Measurements from ENCODE around the gene UGT3A2.
"Not testable (repeated sequence)": the region's sequence is repeated elsewhere in the genome, so short reads cannot be mapped to it uniquely, and the experiment has no call there.

UGT3A2 gene

GRCh38 chr5:36052538-36052937 is 14.1 kb downstream of the UGT3A2 start:
- DNase-seq, result no peak

DNA sequence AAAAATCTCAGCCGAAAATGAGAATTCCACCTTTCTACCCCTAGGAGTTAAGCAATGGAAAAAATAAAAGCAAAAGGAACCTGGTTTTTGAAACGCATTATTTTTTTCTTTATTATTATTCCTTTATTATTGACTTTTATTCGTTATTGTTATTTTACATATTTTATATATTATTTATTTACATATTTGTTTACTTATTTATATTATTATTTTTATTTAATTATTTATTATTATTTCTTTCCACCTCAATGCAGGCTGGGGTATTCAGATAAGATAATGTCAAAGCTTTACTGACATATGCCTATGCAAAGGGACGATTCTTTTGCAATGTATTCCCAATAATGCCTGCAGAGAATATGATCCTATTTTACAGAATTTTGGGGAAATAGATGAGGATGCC is 16.7 kb downstream of the UGT3A2 start:
- DNase-seq, result no peak

DNA sequence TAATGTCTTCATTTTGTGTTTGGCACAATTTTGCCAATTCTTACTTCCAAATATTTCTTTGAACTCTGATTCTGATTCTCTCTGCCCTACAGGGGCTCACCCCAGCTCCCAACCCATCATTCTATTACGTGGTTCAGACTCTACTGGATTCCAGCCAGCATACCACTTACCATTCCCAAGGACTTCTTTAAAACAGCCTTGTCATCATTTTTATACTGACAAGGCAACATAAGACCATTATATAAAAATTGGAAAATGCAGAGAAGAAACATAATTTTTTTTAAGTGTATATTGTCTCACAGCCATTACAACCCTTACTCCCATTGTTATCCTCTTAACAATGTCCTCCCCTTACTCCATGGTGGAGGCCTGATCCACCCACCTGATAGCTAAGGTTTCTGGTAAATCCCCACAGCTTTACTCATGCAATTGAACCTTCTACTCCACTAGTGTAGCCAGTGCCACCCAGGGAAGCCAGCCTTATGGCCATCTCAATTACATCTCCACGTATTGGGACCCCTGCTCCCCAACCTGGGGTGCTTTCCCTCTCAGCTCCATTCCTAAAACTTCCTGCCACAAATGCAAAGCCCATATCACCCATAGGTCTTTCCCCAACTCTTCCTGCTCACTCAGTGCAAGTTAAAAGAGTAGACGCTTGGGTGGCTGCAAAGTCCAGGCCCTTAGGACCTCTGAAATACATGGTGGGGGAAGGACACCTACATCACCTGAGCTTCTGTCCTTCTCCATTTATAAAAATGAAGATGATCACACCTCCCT is 19.1 kb downstream of the UGT3A2 start:
- no peak for DNase-seq

DNA sequence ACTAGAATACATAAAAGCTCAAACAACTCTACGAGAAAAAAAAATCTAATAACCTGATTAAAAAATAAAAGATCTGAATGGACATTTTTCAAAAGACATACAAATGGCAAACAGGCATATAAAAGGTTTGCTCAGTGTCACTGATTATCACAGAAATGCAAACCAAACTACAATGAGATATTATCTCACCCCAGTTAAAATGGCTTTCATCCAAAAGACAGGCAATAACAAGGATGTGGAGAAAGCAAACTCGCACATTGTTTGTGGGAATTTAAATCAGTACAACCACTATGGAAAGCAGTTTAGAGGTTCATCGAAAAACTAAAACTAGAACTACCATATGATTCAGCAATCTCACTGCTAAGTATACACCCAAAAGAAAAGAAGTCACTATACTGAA is 20.8 kb downstream of the UGT3A2 start:
- DNase-seq, result no peak

DNA sequence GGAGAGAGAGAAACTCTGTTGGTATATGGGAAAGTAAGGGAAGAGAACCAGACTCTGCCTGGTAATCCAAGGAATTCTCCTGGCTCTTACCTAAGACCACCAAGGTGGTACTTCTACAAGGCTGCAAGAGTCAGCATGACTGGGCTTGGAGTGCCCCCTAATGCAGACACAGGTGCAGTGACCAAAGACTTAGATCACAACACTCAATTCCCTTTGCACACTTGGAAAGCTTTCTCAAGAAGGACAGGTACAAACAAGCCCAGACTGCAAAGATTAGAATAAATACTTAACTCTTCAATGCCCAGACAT is 25.2 kb downstream of the UGT3A2 start:
- no peak for DNase-seq

DNA sequence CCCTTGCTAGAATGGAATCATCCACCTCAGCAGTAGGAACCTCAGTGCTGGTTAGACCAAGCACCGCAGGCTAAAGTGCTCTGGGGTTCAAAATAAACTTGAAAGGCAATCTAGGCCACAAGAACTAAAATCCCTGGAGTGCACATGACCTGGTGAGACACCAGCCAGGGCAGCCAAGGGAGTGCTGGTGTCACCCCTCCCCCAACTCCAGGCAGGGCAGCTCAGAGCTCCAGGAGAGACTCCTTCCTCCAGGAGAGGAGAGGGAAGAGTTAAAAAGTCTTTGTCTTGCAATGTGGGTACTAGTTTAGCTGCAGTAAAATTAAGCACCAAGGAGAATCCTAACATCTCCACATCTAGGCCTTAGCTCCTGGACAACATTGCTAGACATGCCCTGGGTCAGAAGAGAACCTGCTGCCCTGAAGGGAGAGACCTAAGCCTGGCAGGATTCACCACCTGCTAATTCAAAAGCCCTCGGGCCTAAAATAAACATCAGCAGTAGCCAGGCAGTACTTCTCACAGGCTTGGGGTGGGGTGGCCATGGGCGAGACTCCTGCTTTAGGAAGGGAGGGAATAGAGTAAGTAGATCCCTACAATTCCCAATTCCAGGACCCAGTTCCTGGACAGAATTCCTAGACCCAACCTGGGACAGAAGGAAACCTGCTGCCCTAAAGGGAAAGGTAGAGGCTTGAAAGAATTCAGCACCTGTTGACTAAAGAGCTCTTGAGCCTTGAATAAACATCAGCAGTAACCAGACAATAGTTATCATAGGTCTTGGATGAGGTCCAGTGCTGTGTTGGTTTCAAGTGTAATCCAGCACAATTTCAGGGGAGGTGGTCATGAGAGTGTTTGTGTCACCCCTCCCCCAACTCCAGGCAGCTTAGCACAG is 25.8 kb downstream of the UGT3A2 start:
- DNase-seq, result peak; percentile 95

DNA sequence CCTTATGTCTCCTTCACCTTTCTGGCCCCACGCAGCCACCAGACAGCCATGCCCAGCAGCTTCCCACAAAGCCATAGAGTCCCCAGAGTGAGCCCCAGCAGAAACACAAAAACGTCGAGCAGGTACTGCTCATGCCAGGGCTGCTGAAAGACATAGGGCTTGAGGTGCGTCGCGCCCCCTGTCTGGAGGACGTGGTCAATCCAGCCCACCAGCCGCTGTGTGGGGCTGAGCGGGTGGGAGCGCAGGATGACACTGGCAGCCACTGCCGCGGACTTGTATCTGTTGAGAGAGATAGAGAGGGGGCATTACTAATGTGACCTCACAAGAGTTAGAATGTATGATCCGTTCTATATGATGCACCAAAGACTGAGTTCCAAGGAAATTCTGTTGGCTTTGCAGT is 31.0 kb downstream of the UGT3A2 start:
- no peak for DNase-seq

DNA sequence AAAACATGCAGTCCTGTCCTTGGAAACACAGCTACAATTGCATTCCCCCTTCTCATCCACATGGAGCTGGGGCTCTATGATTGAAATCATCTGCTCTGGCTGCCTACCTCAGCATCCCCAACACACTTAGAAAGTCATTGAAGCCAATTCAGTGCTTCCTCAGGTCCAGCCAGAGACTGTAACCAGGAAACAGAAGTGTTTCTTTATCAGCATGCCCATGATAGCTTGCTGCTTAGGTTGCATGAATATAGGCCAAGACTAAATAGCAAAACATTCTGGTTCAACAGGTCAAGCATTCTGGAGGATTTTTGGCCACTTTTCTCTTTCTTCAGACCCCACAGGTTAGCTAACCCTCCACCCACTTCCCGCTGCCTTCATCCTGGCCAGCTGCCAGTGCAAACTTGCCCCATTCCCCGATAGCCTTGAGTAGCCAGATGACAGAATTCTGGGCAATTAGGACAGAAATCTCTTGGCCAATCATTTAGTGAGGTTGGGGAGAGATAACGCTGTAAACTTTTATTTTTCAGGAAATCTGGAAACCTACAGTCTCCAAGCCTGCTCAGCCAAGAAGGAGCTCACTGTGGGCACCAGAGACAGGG is 32.0 kb downstream of the UGT3A2 start:
- not testable (repeated sequence) for DNase-seq

DNA sequence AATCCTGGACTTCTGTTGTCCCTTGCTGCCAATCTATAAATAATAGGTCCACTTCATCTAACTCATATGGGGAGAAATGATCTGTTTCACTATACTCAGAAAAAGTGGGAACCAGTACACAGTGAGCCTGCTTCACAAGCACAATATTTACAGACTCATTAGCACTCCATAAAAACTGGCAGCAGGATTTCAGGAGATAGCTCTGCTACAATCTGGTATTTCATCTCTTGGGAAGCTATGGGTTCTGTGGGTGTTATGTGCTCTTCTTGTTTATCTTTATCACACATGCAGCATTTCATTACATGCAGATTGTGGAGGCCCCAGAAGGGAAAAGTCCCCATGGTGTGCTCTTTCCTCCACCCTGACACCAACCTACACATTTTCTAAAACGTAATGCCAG is 33.2 kb downstream of the UGT3A2 start:
- no peak for DNase-seq

GRCh38 chr5:36033047-36033446 is 33.6 kb downstream of the UGT3A2 start:
- DNase-seq, result no peak

DNA sequence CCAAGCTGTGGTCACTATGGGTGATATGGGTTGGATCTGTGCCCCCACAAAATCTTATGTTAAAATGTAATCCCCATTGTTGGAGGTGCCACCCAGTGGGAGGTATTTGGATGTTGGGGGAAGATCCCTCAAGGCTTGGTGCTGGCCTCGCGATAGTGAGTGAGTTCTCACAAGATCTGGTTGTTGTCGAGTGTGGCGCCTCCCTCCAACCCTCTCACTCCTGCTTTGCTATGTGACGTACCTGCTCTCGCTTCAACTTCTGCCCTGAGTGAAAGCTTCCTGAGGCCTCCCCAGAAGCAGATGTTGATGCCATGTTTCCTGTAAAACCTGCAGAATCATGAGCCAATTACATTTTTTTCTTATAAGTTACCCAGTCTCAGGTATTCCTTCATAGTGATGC is 35.5 kb downstream of the UGT3A2 start:
- DNase-seq, result no peak

DNA sequence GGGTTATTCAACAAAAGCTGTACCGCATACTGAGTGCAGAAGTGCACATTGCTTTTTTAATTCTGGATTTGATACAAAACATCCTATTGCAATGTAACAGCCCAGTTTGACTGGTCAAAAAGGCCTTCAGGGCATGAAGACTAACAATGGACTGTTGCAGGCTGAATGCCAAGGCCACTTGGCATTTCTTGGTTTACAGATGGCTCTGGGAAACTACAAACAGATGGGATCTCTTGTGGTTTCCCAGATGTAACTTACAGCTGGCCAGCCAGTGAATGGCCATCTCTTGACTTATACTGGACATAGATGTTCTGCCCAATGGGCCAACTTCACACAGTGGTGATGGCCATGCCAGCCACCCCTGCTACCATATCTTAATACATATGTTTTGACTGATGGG is 36.8 kb downstream of the UGT3A2 start:
- no peak for DNase-seq

DNA sequence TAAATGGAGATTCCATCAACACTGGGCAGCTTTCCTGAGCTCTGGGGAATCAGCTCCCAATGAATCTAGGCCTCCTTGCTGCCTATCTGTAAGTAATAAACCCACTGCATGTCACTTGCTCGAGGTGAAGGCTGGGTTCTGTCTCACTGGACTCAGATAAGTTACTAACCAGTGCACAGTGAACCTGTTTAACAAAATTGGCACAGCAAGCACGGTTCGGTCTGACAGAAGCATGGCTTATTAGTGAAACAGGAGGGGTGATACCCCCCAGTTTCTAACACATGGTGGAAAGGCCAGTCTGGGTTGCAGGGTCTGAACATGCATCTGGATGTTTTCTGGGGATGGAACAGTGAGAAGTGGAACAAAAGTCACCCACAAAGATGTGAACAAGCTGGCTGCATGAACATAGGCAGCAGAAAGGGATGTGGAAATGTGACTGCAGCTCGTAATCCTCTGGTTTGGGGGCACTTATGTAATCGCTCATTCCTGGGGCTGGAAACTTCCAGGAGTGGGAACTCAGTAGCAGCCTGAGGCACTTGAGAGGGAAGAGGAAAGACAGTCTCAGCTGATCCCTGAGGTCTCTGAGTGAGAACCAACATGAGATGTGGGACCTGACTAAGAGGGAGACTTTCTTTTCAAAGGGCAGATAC is 37.7 kb downstream of the UGT3A2 start:
- DNase-seq, result no peak

- no peak for DNase-seq
Measured at GRCh38 chr5:36027711-36028110, 39.0 kb downstream of the UGT3A2 start.

- no peak for DNase-seq
Measured at GRCh38 chr5:36026706-36027465, 39.8 kb downstream of the UGT3A2 start.

DNA sequence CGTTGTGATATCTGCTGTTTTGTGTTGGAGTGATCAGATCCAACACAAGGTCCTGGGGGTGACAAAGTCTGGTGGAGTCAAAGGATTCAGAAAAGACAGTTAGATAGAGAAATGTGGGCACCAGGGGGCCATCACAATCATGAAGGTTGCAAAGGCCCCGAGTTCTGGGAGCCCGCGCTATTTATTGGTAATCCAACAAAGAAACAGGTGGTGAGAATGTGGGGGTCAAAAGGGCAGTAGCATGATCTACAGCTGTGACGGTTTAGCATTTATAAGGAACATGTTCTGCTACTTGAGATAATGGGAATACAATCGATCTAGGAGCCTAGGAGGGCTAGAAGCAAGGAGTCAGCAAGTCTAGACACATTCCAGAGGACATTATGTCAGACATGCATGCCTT is 44.4 kb downstream of the UGT3A2 start:
- not testable (repeated sequence) for DNase-seq

DNA sequence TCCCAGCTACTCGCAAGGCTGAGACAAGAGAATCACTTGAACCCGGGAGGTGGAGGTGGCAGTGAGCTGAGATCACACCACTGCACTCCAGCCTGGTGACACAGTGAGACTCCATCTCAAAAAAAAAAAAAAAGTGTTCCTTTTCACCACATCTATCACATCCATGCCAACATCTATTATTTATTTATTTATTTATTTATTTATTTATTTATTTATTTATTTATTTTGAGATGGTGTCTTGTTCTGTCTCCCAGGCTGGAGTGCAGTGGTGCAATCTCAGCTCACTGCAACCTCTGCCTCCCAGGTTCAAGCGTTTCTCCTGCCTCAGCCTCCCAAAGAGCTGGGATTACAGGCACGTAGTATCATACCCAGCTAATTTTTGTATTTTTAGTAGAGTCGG is 47.1 kb downstream of the UGT3A2 start:
- DNase-seq, result not testable (repeated sequence)

- no peak for DNase-seq
Measured at GRCh38 chr5:36017622-36018021, 49.1 kb downstream of the UGT3A2 start.

GRCh38 chr5:36017004-36017403 is 49.7 kb downstream of the UGT3A2 start:
- no peak for DNase-seq

DNA sequence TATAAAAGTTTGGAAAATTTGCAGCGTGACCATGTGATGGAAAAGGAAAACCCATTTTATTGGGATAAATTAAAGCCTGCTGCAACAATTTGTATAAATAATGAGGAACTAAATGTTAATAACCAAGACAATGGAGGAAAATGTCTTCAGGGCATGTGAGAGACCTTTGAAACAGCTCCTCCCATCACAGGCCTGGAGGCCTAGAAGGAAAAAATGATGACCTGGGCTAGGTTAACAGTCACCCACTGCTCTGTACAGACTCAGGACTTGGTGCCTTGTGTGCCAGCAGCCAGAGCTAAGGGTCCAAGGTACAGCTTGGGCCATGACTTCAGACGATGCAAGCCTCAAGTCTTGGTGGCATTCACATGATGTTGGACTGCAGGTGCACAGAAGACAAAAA is 53.5 kb downstream of the UGT3A2 start:
- no peak for DNase-seq

DNA sequence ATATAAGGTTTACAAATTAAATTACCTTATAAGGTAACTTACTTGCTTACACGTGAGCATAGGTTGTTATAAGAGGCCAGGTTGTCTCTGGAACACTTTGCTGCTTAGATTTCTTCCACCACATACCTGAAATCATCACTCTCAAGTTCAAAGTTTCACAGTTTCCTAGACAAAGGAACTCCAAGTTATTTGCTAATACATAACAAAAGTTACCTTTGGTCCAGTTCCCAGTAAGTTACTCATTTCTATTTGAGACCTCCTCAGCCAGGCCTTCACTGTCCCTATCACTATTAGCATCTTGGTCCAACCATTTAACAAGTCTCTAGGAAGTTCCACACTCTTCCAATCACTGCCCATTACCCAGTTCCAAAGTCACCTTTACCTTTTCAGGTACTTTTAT is 57.0 kb downstream of the UGT3A2 start:
- no peak for DNase-seq

- DNase-seq, result no peak
Measured at GRCh38 chr5:36007366-36007765, 59.3 kb downstream of the UGT3A2 start.

- DNase-seq, result no peak
Measured at GRCh38 chr5:36006163-36006562, 60.5 kb downstream of the UGT3A2 start.
